HCT116 (cell line): ENCODE results near the gene SYCE3. TPM values are rescaled to one million over a fixed set of nuclear protein-coding genes. Genes with fewer than 3 reads are reported as not detected.

ENCODE experiments used
- ATAC-seq: fragments of 200-7000 bp; cut with Tn5 transposase; 2 replicates; pipeline ENCODE4 v1.9.1; 2020; ENCODE audit warnings: mild to moderate bottlenecking, moderate library complexity
- BruUV-seq: library from RNA; stranded (reverse); fragments of 400-500 nt; replicated peaks from 2 replicates; lab custom pipeline; 2021; lab: Mats Ljungman, UMichigan
- CTCF ChIA-PET: fragments of 300-600 bp; sonication (Branson Sonifier 250); formaldehyde crosslinking; loops from one replicate; lab custom pipeline; 2021; ENCODE audit warnings: antibody characterized with exemption; lab: Charles Lee
- POLR2A ChIA-PET: fragments of 300-600, 350-600 bp; sonication (Branson Sonifier 250); formaldehyde crosslinking; loops from one replicate; lab custom pipeline; 2021; ENCODE audit warnings: antibody characterized with exemption; lab: Charles Lee
- RAD21 ChIA-PET, 2 experiments: fragments of 300-600 bp; sonication (Branson Sonifier 250); formaldehyde crosslinking; loops; one replicate each; lab custom pipeline; 2023; ENCODE audit warnings: low total read pairs in 2 of 2; ENCODE audit not compliant: uncharacterized antibody in 2 of 2, unreplicated experiment in 2 of 2, low non-redundant PET in 1 of 2; lab: Charles Lee
- DNase-seq: peaks from one replicate; pipeline ENCODE4 v3.0.0-alpha.2; 2010; ENCODE audit warnings: low read depth, low spot score
- H2AFZ ChIP-seq: fragments of 200-600 bp; shearing (Covaris generic), sonication (generic); 2 replicates; pipeline ENCODE4 v1.6.1; 2017; ENCODE audit warnings: low read depth, mixed run types, mixed read lengths, antibody characterized with exemption, low read length; ENCODE audit not compliant: poor library complexity, severe bottlenecking
- H3K27ac ChIP-seq: 2 replicates; pipeline ENCODE4 v1.5.1; 2012; ENCODE audit warnings: low read depth, low read length
- H3K27me3 ChIP-seq: fragments of 200-600 bp; sonication (generic); 2 replicates; pipeline ENCODE4 v1.6.1; 2016; ENCODE audit warnings: mixed run types, low read length, mixed read lengths; ENCODE audit not compliant: insufficient read depth
- H3K36me3 ChIP-seq, 2 experiments: fragments of 200-500 bp in 1 of 2; fragments of 200-600 bp in 1 of 2; sonication (Bioruptor generic) in 1 of 2; sonication (generic) in 1 of 2; 2 replicates each; pipeline versions ENCODE4 v1.5.1 to v1.6.1; 2014 to 2016; ENCODE audit warnings: low read length in 2 of 2, inconsistent platforms in 1 of 2, mixed read lengths in 1 of 2, mixed run types in 1 of 2; ENCODE audit not compliant: insufficient read depth in 2 of 2, control insufficient read depth in 1 of 2
- H3K4me1 ChIP-seq, 2 experiments: fragments of 200-600 bp in 1 of 2; sonication (generic) in 1 of 2; 2 replicates each; pipeline versions ENCODE4 v1.5.1 to v1.6.1; 2012 to 2017; ENCODE audit warnings: low read length in 2 of 2, inconsistent platforms in 1 of 2, mild to moderate bottlenecking in 1 of 2, mixed read lengths in 1 of 2, mixed run types in 1 of 2, moderate library complexity in 1 of 2; ENCODE audit not compliant: insufficient read depth in 2 of 2, control insufficient read depth in 1 of 2
- H3K4me2 ChIP-seq: fragments of 200-600 bp; sonication (generic); 2 replicates; pipeline ENCODE4 v1.6.1; 2017; ENCODE audit warnings: mixed run types, low read length, mixed read lengths
- H3K4me3 ChIP-seq, 2 experiments: fragments of 200-600 bp in 1 of 2; sonication (generic) in 1 of 2; replicated peaks in 1 of 2; 2 replicates each; pipeline ENCODE4 v1.5.1; 2011 to 2016; ENCODE audit warnings: low read length in 2 of 2, control low read depth in 1 of 2, low read depth in 1 of 2, mild to moderate bottlenecking in 1 of 2, mixed read lengths in 1 of 2, mixed run types in 1 of 2
- H3K79me2 ChIP-seq: fragments of 200-600 bp; sonication (generic); 2 replicates; pipeline ENCODE4 v1.6.1; 2017; ENCODE audit warnings: mild to moderate bottlenecking, mixed run types, low read length, moderate library complexity, mixed read lengths; ENCODE audit not compliant: insufficient read depth
- H3K9ac ChIP-seq: fragments of 200-600 bp; sonication (generic); 2 replicates; pipeline ENCODE4 v1.6.1; 2016; ENCODE audit warnings: low read length, mixed read lengths
- H3K9me2 ChIP-seq: fragments of 200-600 bp; sonication (generic), shearing (Covaris generic); 2 replicates; pipeline ENCODE4 v1.6.1; 2017; ENCODE audit warnings: mixed run types, mild to moderate bottlenecking, moderate library complexity; ENCODE audit not compliant: insufficient read depth
- H3K9me3 ChIP-seq, 2 experiments: fragments of 200-500 bp in 1 of 2; fragments of 200-600 bp in 1 of 2; sonication (Bioruptor generic) in 1 of 2; sonication (generic) in 1 of 2; 2 replicates each; pipeline ENCODE4 v1.6.1; 2014 to 2017; ENCODE audit warnings: low read length in 2 of 2, mixed read lengths in 2 of 2, inconsistent platforms in 1 of 2, low read depth in 1 of 2, mild to moderate bottlenecking in 1 of 2, mixed run types in 1 of 2, moderate library complexity in 1 of 2; ENCODE audit not compliant: control insufficient read depth in 1 of 2, insufficient read depth in 1 of 2
- H4K20me1 ChIP-seq: fragments of 200-600 bp; sonication (generic), shearing (Covaris generic); 2 replicates; pipeline ENCODE4 v1.6.1; 2017; ENCODE audit warnings: mixed run types, mild to moderate bottlenecking, moderate library complexity; ENCODE audit not compliant: insufficient read depth
- EGR1 ChIP-seq: IDR thresholded peaks from 2 replicates; pipeline ENCODE4 v1.6.1; 2012; ENCODE audit warnings: low read depth
- EZH2 ChIP-seq: fragments of 200-600 bp; sonication (generic); IDR thresholded peaks from 2 replicates; pipeline ENCODE4 v1.6.1; 2017; ENCODE audit warnings: antibody characterized with exemption, mixed run types
- POLR2A ChIP-seq: IDR thresholded peaks from 2 replicates; pipeline ENCODE4 v1.7.0; 2011; ENCODE audit warnings: borderline replicate concordance; ENCODE audit not compliant: insufficient read depth, insufficient read length; ENCODE audit errors: extremely low read depth
- RAD21 ChIP-seq: IDR thresholded peaks from 2 replicates; pipeline ENCODE4 v1.6.1; 2012; ENCODE audit warnings: low read depth, mild to moderate bottlenecking
- SIN3A ChIP-seq: IDR thresholded peaks from 2 replicates; pipeline ENCODE4 v1.6.1; 2012; ENCODE audit warnings: low read depth
- SRF ChIP-seq: IDR thresholded peaks from 2 replicates; pipeline ENCODE4 v1.6.1; 2012; ENCODE audit warnings: low read depth
- ZFX ChIP-seq: fragments of 450-650 bp; IDR thresholded peaks from 2 replicates; pipeline ENCODE4 v1.6.1; 2017
- ZNF274 ChIP-seq: fragments of 200-500 bp; sonication (Bioruptor generic); IDR thresholded peaks from 2 replicates; pipeline ENCODE4 v1.6.1; 2014; ENCODE audit warnings: mild to moderate bottlenecking, low read depth, low read length, inconsistent platforms
- intact Hi-C: fragments of 100-400 bp; cut with micrococcal nuclease; formaldehyde crosslinking; loops from 2 replicates; pipeline ENCODE4 v1.10.0; 2022
- total RNA-seq: library from RNA; stranded (reverse); gene quantifications from one replicate; pipeline ENCODE4 v1.2.1, GENCODE V29; 2021; ENCODE audit not compliant: unreplicated experiment
- TF ChIP-seq, protein P1 (sequence below): IDR thresholded peaks from 2 replicates; pipeline ENCODE4 v1.6.1; 2011; ENCODE audit warnings: mild to moderate bottlenecking, low read length, moderate library complexity; ENCODE audit not compliant: insufficient replicate concordance; ENCODE audit errors: extremely low read depth

Gene SYCE3
- total RNA-seq, 1 experiment from 2014 or later = not detected

DNA sequence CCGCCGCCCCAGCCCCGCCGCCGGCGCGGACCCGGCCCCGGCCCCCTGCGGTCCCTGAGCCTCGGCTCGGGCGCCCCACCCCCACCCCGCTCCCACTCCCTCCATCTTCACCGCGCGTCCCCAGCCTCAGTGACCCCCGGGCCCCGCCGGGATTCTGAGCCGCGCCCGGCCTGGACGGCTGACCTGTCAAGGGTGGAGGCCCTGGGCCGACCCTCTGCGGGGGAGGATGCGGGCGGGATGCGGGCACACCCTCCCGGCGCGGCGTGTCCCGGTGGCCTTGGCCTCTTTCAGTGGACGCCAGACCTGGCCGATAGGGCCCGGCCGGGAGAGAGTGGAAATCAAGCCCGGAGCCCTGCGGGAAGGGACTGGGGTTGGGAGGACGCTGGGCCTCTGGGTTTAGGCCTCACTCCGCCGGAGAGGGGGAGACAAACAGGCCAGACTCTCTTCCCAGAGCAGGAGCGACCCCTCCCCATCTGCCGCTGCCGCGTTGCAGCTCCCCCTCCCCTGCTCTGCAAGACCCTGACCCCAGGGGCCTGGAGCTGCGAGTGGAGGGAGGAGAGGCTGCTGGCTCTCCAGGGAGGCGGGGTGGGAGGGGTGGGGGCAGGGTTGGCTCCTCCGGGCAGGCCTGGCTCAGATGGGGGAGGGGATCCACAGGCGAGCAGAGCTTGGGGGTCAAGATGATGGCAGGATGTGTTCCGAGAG lies 38.4 kb upstream of the SYCE3 start:
- ATAC-seq (peak; percentile 13; the same call in 1 of the 2 replicates), DNase-seq (no peak)
- H3K4me2 ChIP-seq = peak overlapping the region; percentile 68
- no peak for TF ChIP-seq EGR1
- TF ChIP-seq ZFX = peak; percentile 42; the same call in 1 of the 2 replicates
- CTCF ChIA-PET = no interaction called here
- no peak overlapping the region for H3K27ac ChIP-seq
- H3K9ac ChIP-seq = no peak overlapping the region
- H3K9me2 ChIP-seq = no peaks in the 10 kb centered on the region
- no peaks in the 10 kb centered on the region for H3K79me2 ChIP-seq
- POLR2A ChIA-PET = no interaction called here
- peaks cover 0 to 10% of the 10 kb centered on the region in 2 experiments; a peak in 1 of 4 replicates for H3K4me1 ChIP-seq
- H3K9me3 ChIP-seq = no peaks in the 10 kb centered on the region
- BruUV-seq = no TSS peak
- H3K36me3 ChIP-seq = no peaks in the 10 kb centered on the region
- intact Hi-C loops = no loop called here
- H3K27me3 ChIP-seq = no peaks in the 10 kb centered on the region
- no peak overlapping the region for H2AFZ ChIP-seq
- H3K4me3 ChIP-seq = peak overlapping the region; percentile 36 to 55
- RAD21 ChIA-PET = no interaction called here
- H4K20me1 ChIP-seq = no peaks in the 10 kb centered on the region

GRCh38 chr22:50600538-50600937 lies 37.8 kb upstream of the SYCE3 start, which contains the start of gene MAPK8IP2:
Gene MAPK8IP2 (plus strand): TSS chr22:50600793. CDS start chr22:50600819, 26 bp downstream.
- DNase-seq (no peak), ATAC-seq (peak; percentile 80)
- Histone ChIP-seq H3K9me3 (no peaks in the 10 kb centered on the region), H3K27ac (no peak within 1 kb of the TSS), H3K27me3 (no peaks in the 10 kb centered on the region), H3K4me3 (peak within 1 kb of the TSS; percentile 36 to 55), H4K20me1 (no peaks in the 10 kb centered on the region), H3K9me2 (no peaks in the 10 kb centered on the region), H3K9ac (no peak within 1 kb of the TSS), H2AFZ (no peak within 1 kb of the TSS), H3K36me3 (no peaks in the 10 kb centered on the region), H3K4me2 (peak within 1 kb of the TSS; percentile 68), H3K4me1 (peaks cover 0 to 10% of the 10 kb centered on the region in 2 experiments; a peak in 1 of 4 replicates), H3K79me2 (no peaks in the 10 kb centered on the region)
- RAD21 ChIA-PET = no interaction called here
- no peak for TF ChIP-seq POLR2A
- no peak for TF ChIP-seq SRF
- no peak for TF ChIP-seq SIN3A
- TF ChIP-seq, protein P1, sequence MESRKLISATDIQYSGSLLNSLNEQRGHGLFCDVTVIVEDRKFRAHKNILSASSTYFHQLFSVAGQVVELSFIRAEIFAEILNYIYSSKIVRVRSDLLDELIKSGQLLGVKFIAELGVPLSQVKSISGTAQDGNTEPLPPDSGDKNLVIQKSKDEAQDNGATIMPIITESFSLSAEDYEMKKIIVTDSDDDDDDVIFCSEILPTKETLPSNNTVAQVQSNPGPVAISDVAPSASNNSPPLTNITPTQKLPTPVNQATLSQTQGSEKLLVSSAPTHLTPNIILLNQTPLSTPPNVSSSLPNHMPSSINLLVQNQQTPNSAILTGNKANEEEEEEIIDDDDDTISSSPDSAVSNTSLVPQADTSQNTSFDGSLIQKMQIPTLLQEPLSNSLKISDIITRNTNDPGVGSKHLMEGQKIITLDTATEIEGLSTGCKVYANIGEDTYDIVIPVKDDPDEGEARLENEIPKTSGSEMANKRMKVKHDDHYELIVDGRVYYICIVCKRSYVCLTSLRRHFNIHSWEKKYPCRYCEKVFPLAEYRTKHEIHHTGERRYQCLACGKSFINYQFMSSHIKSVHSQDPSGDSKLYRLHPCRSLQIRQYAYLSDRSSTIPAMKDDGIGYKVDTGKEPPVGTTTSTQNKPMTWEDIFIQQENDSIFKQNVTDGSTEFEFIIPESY = no peak
- TF ChIP-seq EZH2 = no peak
- no peak for TF ChIP-seq RAD21
- TF ChIP-seq ZNF274 = no peak
- CTCF ChIA-PET = no interaction called here
- POLR2A ChIA-PET = no interaction called here
- intact Hi-C loops = no loop called here
- no TSS peak for BruUV-seq
